Astrocyte of the spinal cord (primary cell): ENCODE results near the gene EML5.
A peak's percentile ranks its signal among the peaks of the same experiment; 100 is the strongest.

Source experiments
- DNase-seq: peaks from one replicate; pipeline ENCODE4 v3.0.0; 2011; ENCODE audit warnings: low read depth, low spot score
- H3K4me3 ChIP-seq: 2 replicates; pipeline ENCODE4 v1.5.1; 2011; ENCODE audit warnings: low read depth, mild to moderate bottlenecking, low read length, moderate library complexity
- CTCF ChIP-seq: IDR thresholded peaks from 2 replicates; pipeline ENCODE4 v1.5.1; 2012; ENCODE audit warnings: low read depth, mild to moderate bottlenecking, low read length, inconsistent platforms
- in situ Hi-C: cut with HindIII; loops from 2 replicates; pipeline ENCODE4 v1.10.0; 2017; ENCODE audit warnings: low sequenced_read_pairs

EML5 gene

GRCh38 chr14:88792473-88793258 lies at the start of gene EML5:
Gene EML5 (minus strand): TSS chr14:88792953. CDS start chr14:88792503, 450 bp downstream.
- in situ Hi-C loops: no loop called here
- TF ChIP-seq CTCF: peak; percentile 46
- peak within 1 kb of the TSS; percentile 57 for H3K4me3 ChIP-seq
- peak; percentile 57 for DNase-seq

- no peak overlapping the region for H3K4me3 ChIP-seq
- TF ChIP-seq CTCF: no peak
- DNase-seq: no peak
- in situ Hi-C loops: no loop called here
Observed at GRCh38 chr14:88842414-88842813, 49.7 kb upstream of the EML5 start.

- no peak for DNase-seq
- in situ Hi-C loops: no loop called here
- H3K4me3 ChIP-seq: no peak overlapping the region
- no peak for TF ChIP-seq CTCF
Observed at GRCh38 chr14:88841741-88842140, 49.0 kb upstream of the EML5 start.

- in situ Hi-C loops: no loop called here
- no peak for DNase-seq
- no peak overlapping the region for H3K4me3 ChIP-seq
- TF ChIP-seq CTCF: no peak
Observed at GRCh38 chr14:88840926-88841325, 48.2 kb upstream of the EML5 start.

GRCh38 chr14:88838015-88838414 lies 45.3 kb upstream of the EML5 start:
- no peak for DNase-seq
- in situ Hi-C loops: no loop called here

GRCh38 chr14:88837495-88837894 lies 44.7 kb upstream of the EML5 start:
- no peak for DNase-seq
- no peak overlapping the region for H3K4me3 ChIP-seq
- no peak for TF ChIP-seq CTCF
- in situ Hi-C loops: no loop called here

More at GRCh38 chr14:88838015-88838414, 45.3 kb upstream of the EML5 start:
- H3K4me3 ChIP-seq: no peak overlapping the region
- TF ChIP-seq CTCF: no peak
